ENCODE data around the gene ZFAND2A.
"Not testable (repeated sequence)": the region's sequence is repeated elsewhere in the genome, so short reads cannot be mapped to it uniquely, and the experiment has no call there.

The ZFAND2A gene, protein sequence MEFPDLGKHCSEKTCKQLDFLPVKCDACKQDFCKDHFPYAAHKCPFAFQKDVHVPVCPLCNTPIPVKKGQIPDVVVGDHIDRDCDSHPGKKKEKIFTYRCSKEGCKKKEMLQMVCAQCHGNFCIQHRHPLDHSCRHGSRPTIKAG

DNA sequence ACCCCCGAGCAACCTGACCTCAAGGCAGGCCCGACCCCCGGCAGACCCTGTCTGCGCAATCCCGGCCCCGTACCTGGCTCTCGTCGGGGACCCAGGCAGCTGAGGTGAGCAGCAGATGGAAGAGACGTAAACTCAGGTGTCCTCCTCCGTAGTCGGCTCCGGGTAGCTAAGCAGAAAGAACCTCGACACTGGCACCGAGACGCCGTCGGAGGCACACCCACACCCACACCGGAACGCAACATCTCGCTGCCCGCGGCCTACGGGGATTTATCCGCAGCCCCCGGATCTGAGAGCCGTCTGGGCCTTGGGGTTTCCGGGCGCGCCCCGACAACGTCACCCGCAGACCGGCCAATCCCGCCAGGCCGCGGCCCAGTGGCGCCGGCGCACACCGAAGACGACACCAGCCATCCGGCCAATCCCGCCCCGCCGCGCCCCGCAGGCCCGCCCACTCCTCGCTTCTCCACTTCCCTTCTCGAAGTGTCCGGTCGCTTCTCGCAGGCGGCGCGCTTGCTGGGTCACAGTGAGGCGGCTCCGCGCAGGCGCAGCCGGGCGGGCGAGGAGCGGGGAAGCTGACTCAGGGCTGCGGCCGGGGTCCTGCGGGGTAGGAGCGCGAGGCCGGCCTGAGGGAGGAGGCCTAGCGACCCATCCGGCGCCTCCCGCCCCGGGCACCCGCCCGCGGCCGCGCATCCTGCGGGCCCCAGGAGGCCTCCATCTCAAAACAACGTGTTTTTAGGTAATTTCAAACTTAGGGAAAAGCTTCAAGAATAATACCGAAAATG, at the start of gene ZFAND2A:
TSS of gene ZFAND2A (minus strand) at position 306 of the 779 bp plus-strand sequence. CDS start 1,984 bp downstream, outside the sequence.
- DNase-seq (ENCODE audit: insufficient read length, low spot score) (peak; percentile 100), FAIRE-seq (peak; percentile 91)

DNA sequence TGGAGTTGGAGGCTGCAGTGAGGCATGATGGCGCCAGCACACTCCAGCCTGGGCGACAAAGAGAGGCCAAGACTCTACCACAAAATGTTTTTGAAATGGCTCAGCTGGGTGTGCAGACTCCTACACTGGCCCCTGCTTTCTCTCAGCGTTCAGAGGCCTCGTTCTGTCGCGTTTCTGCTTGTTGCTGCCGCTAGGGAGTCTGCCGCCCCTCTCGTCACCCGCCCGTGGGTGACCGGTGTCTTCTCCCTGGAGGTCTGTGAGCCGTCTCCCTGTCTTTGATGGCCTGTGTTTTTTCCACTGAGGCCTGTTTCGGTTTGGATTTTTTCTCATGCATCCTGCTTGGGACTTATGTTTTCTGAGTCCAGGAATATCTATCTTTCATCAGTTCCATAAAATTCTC, 49.1 kb upstream of the ZFAND2A start:
- FAIRE-seq (no peak), DNase-seq (ENCODE audit: insufficient read length, low spot score) (no peak)

- FAIRE-seq; DNase-seq (ENCODE audit: insufficient read length, low spot score): not testable (repeated sequence)
Observed at GRCh38 chr7:1205742-1206141, 45.7 kb upstream of the ZFAND2A start.

- peak; percentile 68 for FAIRE-seq
Observed at GRCh38 chr7:1204460-1205140, 44.6 kb upstream of the ZFAND2A start.

GRCh38 chr7:1202914-1203313, 42.9 kb upstream of the ZFAND2A start:
- FAIRE-seq, result not testable (repeated sequence)

More at GRCh38 chr7:1204460-1205140, 44.6 kb upstream of the ZFAND2A start:
- no peak for DNase-seq (ENCODE audit: insufficient read length, low spot score)

GRCh38 chr7:1201916-1202315, 41.9 kb upstream of the ZFAND2A start:
- FAIRE-seq, result no peak

More at GRCh38 chr7:1202914-1203313, 42.9 kb upstream of the ZFAND2A start:
- DNase-seq (ENCODE audit: insufficient read length, low spot score), result not testable (repeated sequence)

GRCh38 chr7:1200045-1200444, 40.0 kb upstream of the ZFAND2A start:
- FAIRE-seq (no peak), DNase-seq (ENCODE audit: insufficient read length, low spot score) (no peak)

More at GRCh38 chr7:1201916-1202315, 41.9 kb upstream of the ZFAND2A start:
- no peak for DNase-seq (ENCODE audit: insufficient read length, low spot score)

DNA sequence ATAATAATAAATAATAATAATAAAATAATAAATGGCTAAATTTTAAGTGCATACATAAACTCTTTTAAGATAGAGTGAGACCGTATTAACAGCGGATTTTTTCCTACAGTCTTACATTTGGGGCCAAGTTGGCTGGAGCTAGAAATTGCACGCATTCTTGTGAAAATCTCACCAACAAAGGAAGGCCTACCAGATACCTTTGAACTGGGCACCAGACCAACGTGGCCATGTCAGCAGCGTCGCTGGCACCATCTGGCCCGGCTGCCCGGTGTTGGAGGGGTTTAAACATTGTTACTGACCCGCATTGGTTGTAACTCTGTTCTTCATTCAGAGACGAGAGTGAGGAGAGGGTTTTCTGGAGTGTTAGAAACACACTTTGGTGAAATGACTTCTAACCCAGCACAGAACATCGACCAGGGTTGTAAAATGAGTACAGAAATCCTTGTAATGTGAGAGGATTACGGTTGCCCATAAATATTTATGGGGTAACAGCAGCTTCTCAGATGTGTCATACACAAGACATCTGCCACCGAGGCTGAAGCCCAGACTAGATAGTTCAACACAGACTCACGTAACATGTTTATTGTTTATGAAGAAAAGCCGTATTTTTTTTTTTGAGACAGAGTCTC, 38.1 kb upstream of the ZFAND2A start:
- DNase-seq (ENCODE audit: insufficient read length, low spot score) (peak; percentile 97), FAIRE-seq (peak; percentile 85)

DNA sequence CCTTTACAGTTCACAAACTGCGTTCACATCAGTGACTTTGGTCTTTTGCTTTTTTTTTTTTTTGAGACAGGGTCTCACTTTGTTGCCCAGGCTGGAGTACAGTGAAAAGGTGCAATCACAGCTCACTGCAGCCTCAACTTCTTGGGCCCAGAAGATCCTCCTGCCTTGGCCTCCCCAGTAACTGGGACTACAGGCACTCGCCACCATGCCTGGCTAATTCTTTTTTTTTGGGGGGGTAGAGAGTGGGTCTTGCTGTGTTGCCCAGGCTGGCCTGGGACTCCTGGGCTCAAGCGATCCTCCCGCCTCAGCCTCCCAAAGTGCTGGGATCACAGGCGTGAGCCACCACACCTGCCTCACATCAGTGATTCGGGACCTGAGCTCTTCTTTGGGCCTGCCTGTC, 37.0 kb upstream of the ZFAND2A start:
- FAIRE-seq, result no peak

GRCh38 chr7:1196441-1196840, 36.4 kb upstream of the ZFAND2A start:
- DNase-seq (ENCODE audit: insufficient read length, low spot score), result not testable (repeated sequence)
- FAIRE-seq, result peak; percentile 100

More for the DNA sequence above, 37.0 kb upstream of the ZFAND2A start:
- no peak for DNase-seq (ENCODE audit: insufficient read length, low spot score)

DNA sequence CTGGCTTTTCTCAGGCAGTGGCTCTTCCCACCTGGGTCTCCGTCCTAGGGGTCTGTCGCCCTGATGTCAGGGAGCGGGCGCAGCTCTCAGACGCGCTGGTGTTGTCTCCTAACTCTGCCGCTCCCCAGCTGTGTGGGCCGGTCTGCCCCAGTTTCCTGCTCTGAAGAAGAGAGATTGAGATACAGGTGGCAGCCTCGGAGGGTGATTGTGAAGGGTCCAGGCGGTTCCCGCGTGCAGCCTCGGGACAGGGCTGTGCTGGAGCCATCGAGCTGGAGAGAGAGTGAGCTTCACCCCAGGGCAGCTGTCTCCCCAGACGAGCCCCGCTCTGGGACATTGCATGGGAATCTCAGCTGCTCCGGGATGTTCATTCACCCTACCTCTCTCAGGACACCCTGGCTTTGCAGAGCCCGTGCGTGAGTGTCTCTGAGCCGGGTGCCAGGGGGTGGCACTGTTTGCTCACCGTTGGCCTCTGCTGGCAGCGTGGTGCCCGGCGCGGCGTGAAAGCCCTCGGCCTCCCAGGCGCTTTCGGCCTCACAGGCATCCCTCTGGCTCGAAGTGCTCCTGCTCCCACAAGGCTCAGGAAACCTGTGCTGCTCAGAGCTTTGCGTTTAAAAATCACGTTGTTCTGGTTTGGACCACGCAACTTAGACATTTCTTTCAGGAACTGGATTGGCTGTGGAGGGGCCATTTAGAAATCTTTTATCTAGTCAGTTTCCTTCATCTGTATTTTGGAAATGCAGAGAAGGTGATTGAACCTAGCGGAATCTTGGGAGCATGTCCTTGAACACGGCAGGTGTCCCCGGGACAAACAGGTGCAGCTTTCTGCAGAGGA, 33.8 kb upstream of the ZFAND2A start:
- FAIRE-seq (no peak), DNase-seq (ENCODE audit: insufficient read length, low spot score) (no peak)

GRCh38 chr7:1192171-1192676, 32.2 kb upstream of the ZFAND2A start:
- DNase-seq (ENCODE audit: insufficient read length, low spot score), result peak; percentile 72

DNA sequence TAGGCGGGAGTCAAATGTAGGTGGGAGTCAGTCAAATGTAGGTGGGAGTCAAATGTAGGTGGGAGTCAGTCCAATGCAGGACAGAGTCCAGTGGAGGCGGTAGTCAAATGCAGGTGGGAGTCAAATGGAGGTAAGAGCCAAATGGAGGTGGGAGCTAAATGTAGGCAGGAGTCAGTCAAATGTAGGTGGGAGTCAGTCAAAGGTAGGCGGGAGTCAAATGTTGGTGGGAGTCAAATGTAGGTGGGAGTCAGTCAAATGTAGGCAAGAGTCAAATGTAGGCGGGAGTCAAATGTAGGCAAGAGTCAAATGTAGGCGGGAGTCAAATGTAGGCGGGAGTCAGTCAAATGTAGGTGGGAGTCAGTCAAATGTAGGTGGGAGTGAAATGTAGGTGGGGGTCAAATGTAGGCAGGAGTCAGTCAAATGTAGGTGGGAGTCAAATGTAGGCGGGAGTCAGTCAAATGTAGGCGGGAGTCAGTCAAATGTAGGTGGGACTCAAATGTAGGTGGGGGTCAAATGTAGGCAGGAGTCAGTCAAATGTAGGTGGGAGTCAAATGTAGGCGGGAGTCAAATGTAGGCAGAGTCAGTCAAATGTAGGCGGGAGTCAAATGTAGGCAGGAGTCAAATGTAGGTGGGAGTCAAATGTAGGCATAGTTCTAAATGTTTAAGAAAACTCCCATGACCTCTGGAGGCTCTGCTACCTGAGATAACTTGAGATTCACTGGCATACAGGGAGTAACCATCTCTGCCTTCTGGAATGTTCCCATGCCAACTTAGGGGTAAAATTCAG, 30.2 kb upstream of the ZFAND2A start:
- DNase-seq (ENCODE audit: insufficient read length, low spot score) (no peak), FAIRE-seq (peak; percentile 97)

More at GRCh38 chr7:1192171-1192676, 32.2 kb upstream of the ZFAND2A start:
- peak; percentile 86 for FAIRE-seq

DNA sequence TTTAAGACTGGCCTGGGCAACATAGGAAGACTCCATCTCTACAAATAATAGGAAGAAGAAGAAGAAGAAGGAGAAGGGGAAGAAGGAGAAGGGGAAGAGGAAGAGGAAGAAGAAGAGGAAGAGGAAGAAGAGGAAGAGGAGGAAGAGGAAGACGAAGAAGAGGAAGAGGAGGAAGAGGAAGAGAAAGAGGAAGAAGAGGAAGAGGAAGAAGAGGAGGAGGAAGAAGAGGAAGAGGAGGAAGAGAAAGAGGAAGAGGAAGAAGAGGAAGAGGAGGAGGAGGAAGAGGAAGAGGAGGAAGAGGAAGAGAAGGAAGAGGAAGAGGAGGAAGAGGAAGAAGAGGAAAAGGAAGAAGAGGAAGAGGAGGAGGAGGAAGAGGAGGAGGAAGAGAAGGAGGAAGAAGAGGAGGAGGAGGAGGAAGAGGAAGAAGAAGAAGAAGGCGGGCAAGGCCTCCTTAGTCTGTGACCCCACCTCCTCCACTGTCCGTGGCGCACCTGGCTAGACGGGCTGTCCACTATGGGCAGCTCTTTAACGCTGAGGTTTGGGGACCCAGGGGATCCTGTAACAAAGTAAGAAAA, 28.8 kb upstream of the ZFAND2A start:
- FAIRE-seq, result peak; percentile 28
- DNase-seq (ENCODE audit: insufficient read length, low spot score), result no peak

DNA sequence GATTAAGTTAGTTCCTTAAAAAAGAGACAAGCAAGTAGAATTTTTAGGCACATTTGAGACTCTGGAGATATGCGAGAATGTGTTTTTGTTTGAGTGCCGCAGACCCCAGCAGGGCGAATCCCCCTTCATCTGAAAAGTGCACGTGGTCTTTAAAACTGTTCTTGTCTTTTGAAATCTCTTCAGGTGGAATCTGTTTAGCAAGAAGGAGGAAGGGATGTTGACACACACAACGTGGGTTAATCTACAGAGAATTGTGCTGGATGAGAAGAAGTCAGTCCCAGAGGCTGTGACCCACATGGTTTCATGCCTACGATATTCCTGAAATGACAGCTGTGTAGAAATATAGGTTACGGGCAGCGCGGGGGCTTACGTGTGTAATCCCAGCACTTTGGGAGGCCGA, 27.1 kb upstream of the ZFAND2A start:
- FAIRE-seq (no peak), DNase-seq (ENCODE audit: insufficient read length, low spot score) (no peak)

GRCh38 chr7:1181640-1182039, 21.6 kb upstream of the ZFAND2A start:
- DNase-seq (ENCODE audit: insufficient read length, low spot score), result no peak
- FAIRE-seq, result no peak

DNA sequence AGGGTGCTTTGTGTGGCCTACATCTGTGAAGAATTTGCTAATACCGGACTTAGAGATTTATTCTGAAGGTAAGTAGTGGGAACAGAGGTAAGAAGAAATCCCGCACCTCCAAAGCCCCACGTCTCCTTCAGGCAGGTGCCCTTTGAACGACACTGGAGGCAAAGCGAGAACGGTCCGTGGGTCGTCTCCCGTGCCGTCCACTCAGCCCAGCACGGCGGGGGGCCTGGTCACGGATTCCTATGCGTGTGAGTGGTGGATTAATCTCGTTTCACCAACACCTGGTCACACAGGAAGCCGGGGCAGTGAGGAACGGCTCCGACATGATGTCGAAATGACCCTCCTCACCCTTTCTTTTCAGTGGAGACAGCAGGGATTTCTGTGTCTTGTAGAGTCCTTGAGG, 21.0 kb upstream of the ZFAND2A start:
- no peak for FAIRE-seq
- no peak for DNase-seq (ENCODE audit: insufficient read length, low spot score)

DNA sequence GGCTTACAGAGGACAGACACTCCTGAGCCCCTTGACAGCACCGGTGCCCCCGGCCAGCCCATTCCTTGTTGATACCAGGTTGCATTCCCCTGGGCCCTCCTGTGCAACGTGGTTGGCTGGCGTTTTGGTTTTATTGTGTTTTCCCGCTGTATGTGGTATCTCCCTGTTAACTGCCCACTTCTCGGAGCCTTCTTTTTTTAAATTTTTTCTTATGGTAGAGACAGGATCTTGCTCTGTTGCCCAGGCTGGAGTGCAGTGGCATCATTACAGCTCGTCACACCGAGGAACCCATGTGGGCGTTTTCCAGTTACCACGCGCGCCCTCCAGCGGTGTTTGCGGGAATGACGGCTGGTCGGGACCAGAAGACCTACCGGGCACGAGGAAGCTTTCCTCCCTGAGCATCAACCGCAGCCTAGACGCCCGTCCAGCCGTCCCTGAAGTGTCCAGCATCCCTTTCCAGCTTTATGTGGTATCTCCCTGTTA, 16.9 kb upstream of the ZFAND2A start:
- no peak for DNase-seq (ENCODE audit: insufficient read length, low spot score)
- peak; percentile 76 for FAIRE-seq

Data from HTR-8/SVneo (cell line).